HepG2 (cell line): ENCODE measurements around the gene GPR15. TPM values are rescaled to one million over a fixed set of nuclear protein-coding genes. Genes with fewer than 3 reads are reported as not detected.

Experiments used
- FIP1L1 ChIP-seq: fragments of 200-400 bp; formaldehyde crosslinking; IDR thresholded peaks from 2 replicates; pipeline ENCODE4 v1.6.1; 2018; ENCODE audit warnings: low read depth, mild to moderate bottlenecking, low read length, moderate library complexity, borderline replicate concordance; ENCODE audit not compliant: insufficient read depth
- JARID2 ChIP-seq: sonication (generic); formaldehyde crosslinking; IDR thresholded peaks from 2 replicates; pipeline ENCODE4 v1.8.1; 2023; ENCODE audit warnings: missing genetic modification reagents, inconsistent platforms; ENCODE audit not compliant: insufficient replicate concordance
- KDM3A ChIP-seq: IDR thresholded peaks from 2 replicates; pipeline ENCODE4 v1.6.1; 2018; ENCODE audit warnings: low read depth, missing compliant biosample characterization
- MAFK ChIP-seq, 2 experiments: IDR thresholded peaks in 1 of 2; conservative IDR thresholded peaks in 1 of 2; 2 replicates each; pipeline ENCODE4 v1.6.1; 2011; ENCODE audit warnings: improper control_type of control experiment in 2 of 2, low read length in 2 of 2
- MBD4 ChIP-seq: IDR thresholded peaks from 2 replicates; pipeline ENCODE4 v1.6.1; 2012; ENCODE audit warnings: low read length, inconsistent platforms, borderline replicate concordance
- MED8 ChIP-seq: sonication (generic); formaldehyde crosslinking; IDR thresholded peaks from 2 replicates; pipeline ENCODE4 v1.8.1; 2023; ENCODE audit warnings: mild to moderate bottlenecking, missing genetic modification reagents; ENCODE audit not compliant: insufficient replicate concordance
- MTF1 ChIP-seq: sonication (generic); formaldehyde crosslinking; IDR thresholded peaks from 2 replicates; pipeline ENCODE4 v1.5.0; 2020; ENCODE audit warnings: missing genetic modification reagents
- ONECUT2 ChIP-seq: sonication (generic); formaldehyde crosslinking; IDR thresholded peaks from 2 replicates; pipeline ENCODE4 v1.4.0; 2020; ENCODE audit warnings: missing genetic modification reagents
- PAX8 ChIP-seq: sonication (generic); formaldehyde crosslinking; IDR thresholded peaks from 2 replicates; pipeline ENCODE4 v1.8.0; 2022; ENCODE audit warnings: mild to moderate bottlenecking, missing genetic modification reagents, borderline replicate concordance
- PHF8 ChIP-seq: sonication (generic); formaldehyde crosslinking; IDR thresholded peaks from 2 replicates; pipeline ENCODE4 v1.5.0; 2020; ENCODE audit warnings: missing genetic modification reagents
- SETDB1 ChIP-seq: sonication (generic); formaldehyde crosslinking; IDR thresholded peaks from 2 replicates; pipeline ENCODE4 v1.5.1; 2020; ENCODE audit warnings: missing genetic modification reagents, mild to moderate bottlenecking, borderline replicate concordance
- SRF ChIP-seq: IDR thresholded peaks from 2 replicates; pipeline ENCODE4 v1.6.1; 2011; ENCODE audit warnings: mild to moderate bottlenecking, low read depth, low read length, moderate library complexity
- TAF1 ChIP-seq: sonication (generic); formaldehyde crosslinking; IDR thresholded peaks from 2 replicates; pipeline ENCODE4 v1.4.0; 2020; ENCODE audit warnings: missing genetic modification reagents
- TBX2 ChIP-seq: sonication (generic); formaldehyde crosslinking; IDR thresholded peaks from 2 replicates; pipeline ENCODE4 v1.5.0; 2020; ENCODE audit warnings: missing genetic modification reagents, mild to moderate bottlenecking, borderline replicate concordance
- ZBTB7B ChIP-seq: sonication (generic); formaldehyde crosslinking; IDR thresholded peaks from 2 replicates; pipeline ENCODE4 v1.4.0; 2020; ENCODE audit warnings: missing genetic modification reagents
- polyA plus RNA-seq, 8 experiments: library from polyadenylated mRNA; depleted of rRNA in 3 of 8; stranded (reverse) in 7 of 8; unstranded in 1 of 8; fragments of >200 nt; fragmentation: Illumina TruSeq in 4 of 8; extraction: Trizol in 4 of 8; gene quantifications; 2 replicates each; pipeline versions ENCODE4 v1.2.1 to v1.2.3, GENCODE V29; 2011 to 2016; ENCODE audit warnings: low read depth in 4 of 8, missing spikeins in 1 of 8, mixed read lengths in 1 of 8; ENCODE audit not compliant: insufficient read depth in 1 of 8
- total RNA-seq, 5 experiments: library from RNA; depleted of rRNA; stranded (reverse); fragments of >200 nt; fragmentation: Illumina TruSeq; extraction: Trizol; gene quantifications; 2 replicates each; pipeline ENCODE4 v1.2.3, GENCODE V29; 2016; ENCODE audit warnings: low read depth in 1 of 5
- TF ChIP-seq, protein P1 (sequence below): sonication (generic); formaldehyde crosslinking; IDR thresholded peaks from 2 replicates; pipeline ENCODE4 v1.5.0; 2020; ENCODE audit warnings: mild to moderate bottlenecking, missing genetic modification reagents
- TF ChIP-seq, protein P2 (sequence below): sonication (generic); formaldehyde crosslinking; IDR thresholded peaks from 2 replicates; pipeline ENCODE4 v1.8.0; 2022; ENCODE audit warnings: mild to moderate bottlenecking, missing genetic modification reagents, moderate library complexity
- TF ChIP-seq, protein P3 (sequence below): fragments of 450-650 bp; IDR thresholded peaks from 2 replicates; pipeline ENCODE4 v1.6.1; 2016
- TF ChIP-seq, protein P4 (sequence below): IDR thresholded peaks from 2 replicates; pipeline ENCODE4 v1.6.1; 2016; ENCODE audit warnings: missing genetic modification reagents, missing compliant biosample characterization
- TF ChIP-seq, protein P5 (sequence below): sonication (generic); formaldehyde crosslinking; IDR thresholded peaks from 2 replicates; pipeline ENCODE4 v1.4.0; 2020; ENCODE audit warnings: mild to moderate bottlenecking, missing genetic modification reagents
- TF ChIP-seq, protein P6 (sequence below): sonication (generic); formaldehyde crosslinking; IDR thresholded peaks from 2 replicates; pipeline ENCODE4 v1.5.0; 2020; ENCODE audit warnings: missing genetic modification reagents

Gene GPR15
- total and polyA plus RNA-seq, 2 of the 13 experiments (the other 11 are each of a cell fraction or from before 2014, with no cell fraction given) = not detected

DNA sequence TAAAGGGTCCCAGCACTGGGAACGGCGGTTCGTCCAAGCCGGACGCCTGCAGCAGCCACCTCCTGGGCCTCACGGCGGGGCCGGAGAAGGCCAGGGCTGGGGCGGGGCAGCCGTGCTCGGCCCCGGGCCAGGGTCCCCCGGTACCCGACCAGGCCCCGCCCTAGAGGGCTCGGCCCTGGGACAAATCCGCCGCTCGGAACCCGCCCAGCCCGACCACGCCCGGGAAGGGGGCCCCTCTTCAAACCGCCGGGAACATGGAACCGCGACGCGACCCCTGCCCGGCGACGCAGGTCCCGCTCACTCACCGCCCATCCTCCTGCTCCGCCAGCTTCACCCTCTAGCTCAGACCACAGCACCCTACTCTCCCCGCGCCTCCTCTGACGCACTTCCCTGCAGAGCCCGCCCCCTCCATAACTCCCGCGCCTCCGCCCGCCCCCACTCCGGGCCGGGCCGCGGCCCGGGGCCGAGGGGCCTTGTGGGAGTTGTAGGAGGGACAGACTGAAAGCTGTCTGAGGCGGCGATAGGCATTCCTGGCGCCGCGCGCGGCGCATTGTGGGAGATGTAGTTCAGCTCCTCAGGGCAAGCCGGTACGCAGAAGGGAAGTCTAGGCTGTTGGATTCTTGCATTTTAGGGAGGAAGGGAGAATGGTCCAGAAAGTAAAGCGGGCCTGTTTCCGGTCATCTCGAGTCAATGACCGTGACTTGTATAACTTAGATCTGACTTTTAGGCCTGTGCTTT lies 9.1 kb upstream of the GPR15 start, which contains the start of gene CLDND1 (continued):
- TF ChIP-seq, protein P1, sequence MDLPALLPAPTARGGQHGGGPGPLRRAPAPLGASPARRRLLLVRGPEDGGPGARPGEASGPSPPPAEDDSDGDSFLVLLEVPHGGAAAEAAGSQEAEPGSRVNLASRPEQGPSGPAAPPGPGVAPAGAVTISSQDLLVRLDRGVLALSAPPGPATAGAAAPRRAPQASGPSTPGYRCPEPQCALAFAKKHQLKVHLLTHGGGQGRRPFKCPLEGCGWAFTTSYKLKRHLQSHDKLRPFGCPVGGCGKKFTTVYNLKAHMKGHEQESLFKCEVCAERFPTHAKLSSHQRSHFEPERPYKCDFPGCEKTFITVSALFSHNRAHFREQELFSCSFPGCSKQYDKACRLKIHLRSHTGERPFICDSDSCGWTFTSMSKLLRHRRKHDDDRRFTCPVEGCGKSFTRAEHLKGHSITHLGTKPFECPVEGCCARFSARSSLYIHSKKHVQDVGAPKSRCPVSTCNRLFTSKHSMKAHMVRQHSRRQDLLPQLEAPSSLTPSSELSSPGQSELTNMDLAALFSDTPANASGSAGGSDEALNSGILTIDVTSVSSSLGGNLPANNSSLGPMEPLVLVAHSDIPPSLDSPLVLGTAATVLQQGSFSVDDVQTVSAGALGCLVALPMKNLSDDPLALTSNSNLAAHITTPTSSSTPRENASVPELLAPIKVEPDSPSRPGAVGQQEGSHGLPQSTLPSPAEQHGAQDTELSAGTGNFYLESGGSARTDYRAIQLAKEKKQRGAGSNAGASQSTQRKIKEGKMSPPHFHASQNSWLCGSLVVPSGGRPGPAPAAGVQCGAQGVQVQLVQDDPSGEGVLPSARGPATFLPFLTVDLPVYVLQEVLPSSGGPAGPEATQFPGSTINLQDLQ (CRISPR knock-in tag) = no peak
- TF ChIP-seq JARID2 (CRISPR knock-in tag) (no peak), FIP1L1 (no peak), PHF8 (CRISPR knock-in tag) (peak; percentile 94), MAFK (conservative IDR thresholded peaks at IDR 0.05 in 1 of 2, IDR thresholded peaks at IDR 0.05 in 1 of 2; ENCODE audit: low read length in 2 of 2) (no peak), MTF1 (CRISPR knock-in tag) (no peak), MED8 (no peak), MBD4 (no peak), TBX2 (peak; percentile 60; the same call in 1 of the 2 replicates), TAF1 (peak; percentile 74; the same call in 1 of the 2 replicates), ONECUT2 (CRISPR knock-in tag) (no peak), SRF (peak; percentile 17; the same call in 1 of the 2 replicates), KDM3A (CRISPR knock-in tag) (peak; percentile 47; the same call in 1 of the 2 replicates), PAX8 (no peak), ZBTB7B (CRISPR knock-in tag) (peak; percentile 80), SETDB1 (CRISPR knock-in tag) (no peak)
- TF ChIP-seq, protein P2, sequence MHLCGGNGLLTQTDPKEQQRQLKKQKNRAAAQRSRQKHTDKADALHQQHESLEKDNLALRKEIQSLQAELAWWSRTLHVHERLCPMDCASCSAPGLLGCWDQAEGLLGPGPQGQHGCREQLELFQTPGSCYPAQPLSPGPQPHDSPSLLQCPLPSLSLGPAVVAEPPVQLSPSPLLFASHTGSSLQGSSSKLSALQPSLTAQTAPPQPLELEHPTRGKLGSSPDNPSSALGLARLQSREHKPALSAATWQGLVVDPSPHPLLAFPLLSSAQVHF = no peak
- TF ChIP-seq, protein P3, sequence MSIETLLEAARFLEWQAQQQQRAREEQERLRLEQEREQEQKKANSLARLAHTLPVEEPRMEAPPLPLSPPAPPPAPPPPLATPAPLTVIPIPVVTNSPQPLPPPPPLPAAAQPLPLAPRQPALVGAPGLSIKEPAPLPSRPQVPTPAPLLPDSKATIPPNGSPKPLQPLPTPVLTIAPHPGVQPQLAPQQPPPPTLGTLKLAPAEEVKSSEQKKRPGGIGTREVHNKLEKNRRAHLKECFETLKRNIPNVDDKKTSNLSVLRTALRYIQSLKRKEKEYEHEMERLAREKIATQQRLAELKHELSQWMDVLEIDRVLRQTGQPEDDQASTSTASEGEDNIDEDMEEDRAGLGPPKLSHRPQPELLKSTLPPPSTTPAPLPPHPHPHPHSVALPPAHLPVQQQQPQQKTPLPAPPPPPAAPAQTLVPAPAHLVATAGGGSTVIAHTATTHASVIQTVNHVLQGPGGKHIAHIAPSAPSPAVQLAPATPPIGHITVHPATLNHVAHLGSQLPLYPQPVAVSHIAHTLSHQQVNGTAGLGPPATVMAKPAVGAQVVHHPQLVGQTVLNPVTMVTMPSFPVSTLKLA = no peak
- TF ChIP-seq, protein P4, sequence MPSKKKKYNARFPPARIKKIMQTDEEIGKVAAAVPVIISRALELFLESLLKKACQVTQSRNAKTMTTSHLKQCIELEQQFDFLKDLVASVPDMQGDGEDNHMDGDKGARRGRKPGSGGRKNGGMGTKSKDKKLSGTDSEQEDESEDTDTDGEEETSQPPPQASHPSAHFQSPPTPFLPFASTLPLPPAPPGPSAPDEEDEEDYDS (CRISPR knock-in tag) = peak; percentile 60; the same call in 1 of the 2 replicates
- TF ChIP-seq, protein P5, sequence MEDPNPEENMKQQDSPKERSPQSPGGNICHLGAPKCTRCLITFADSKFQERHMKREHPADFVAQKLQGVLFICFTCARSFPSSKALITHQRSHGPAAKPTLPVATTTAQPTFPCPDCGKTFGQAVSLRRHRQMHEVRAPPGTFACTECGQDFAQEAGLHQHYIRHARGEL = no peak
- TF ChIP-seq, protein P6, sequence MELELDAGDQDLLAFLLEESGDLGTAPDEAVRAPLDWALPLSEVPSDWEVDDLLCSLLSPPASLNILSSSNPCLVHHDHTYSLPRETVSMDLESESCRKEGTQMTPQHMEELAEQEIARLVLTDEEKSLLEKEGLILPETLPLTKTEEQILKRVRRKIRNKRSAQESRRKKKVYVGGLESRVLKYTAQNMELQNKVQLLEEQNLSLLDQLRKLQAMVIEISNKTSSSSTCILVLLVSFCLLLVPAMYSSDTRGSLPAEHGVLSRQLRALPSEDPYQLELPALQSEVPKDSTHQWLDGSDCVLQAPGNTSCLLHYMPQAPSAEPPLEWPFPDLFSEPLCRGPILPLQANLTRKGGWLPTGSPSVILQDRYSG = no peak
